ENCODE results near the gene CLEC17A. TPM values are rescaled to one million over a fixed set of nuclear protein-coding genes. Genes with fewer than 3 reads are reported as not detected.
"Not testable (repeated sequence)": the region's sequence is repeated elsewhere in the genome, so short reads cannot be mapped to it uniquely, and the experiment has no call there.

Gene CLEC17A
- total RNA-seq, 1 donor from 2014 or later, result not detected

DNA sequence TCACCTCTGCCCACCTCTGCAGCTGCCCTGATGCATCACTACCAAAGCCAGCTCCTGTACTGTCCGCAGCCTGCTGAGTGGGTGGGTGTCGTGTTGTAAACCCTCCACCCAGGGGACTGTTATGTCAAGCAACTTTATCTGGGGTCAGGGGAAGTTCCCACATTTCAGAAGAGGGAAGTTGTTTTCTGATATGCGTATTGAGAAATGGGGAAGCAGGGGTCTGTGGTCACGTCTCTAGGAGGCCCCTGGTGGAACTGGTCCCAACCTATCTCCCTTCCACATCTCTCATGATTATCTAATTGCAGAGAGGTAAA is 31.2 kb downstream of the CLEC17A start:
- Mint-ChIP-seq H3K9me3 (ENCODE audit: unreplicated experiment) (peaks cover 2% of the 10 kb centered on the region), H3K36me3 (ENCODE audit: unreplicated experiment) (peaks cover 7% of the 10 kb centered on the region), H3K4me3 (ENCODE audit: unreplicated experiment) (no peak overlapping the region), H3K27ac (ENCODE audit: unreplicated experiment) (no peak overlapping the region), H3K4me1 (ENCODE audit: low read depth, unreplicated experiment) (no peaks in the 10 kb centered on the region), H3K27me3 (ENCODE audit: unreplicated experiment) (no peaks in the 10 kb centered on the region)
- no peak for DNase-seq
- TF ChIP-seq, protein P1, sequence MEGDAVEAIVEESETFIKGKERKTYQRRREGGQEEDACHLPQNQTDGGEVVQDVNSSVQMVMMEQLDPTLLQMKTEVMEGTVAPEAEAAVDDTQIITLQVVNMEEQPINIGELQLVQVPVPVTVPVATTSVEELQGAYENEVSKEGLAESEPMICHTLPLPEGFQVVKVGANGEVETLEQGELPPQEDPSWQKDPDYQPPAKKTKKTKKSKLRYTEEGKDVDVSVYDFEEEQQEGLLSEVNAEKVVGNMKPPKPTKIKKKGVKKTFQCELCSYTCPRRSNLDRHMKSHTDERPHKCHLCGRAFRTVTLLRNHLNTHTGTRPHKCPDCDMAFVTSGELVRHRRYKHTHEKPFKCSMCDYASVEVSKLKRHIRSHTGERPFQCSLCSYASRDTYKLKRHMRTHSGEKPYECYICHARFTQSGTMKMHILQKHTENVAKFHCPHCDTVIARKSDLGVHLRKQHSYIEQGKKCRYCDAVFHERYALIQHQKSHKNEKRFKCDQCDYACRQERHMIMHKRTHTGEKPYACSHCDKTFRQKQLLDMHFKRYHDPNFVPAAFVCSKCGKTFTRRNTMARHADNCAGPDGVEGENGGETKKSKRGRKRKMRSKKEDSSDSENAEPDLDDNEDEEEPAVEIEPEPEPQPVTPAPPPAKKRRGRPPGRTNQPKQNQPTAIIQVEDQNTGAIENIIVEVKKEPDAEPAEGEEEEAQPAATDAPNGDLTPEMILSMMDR (IDR thresholded peaks at IDR 0.05; ENCODE audit: partially characterized antibody, unreplicated experiment), result no peak

DNA sequence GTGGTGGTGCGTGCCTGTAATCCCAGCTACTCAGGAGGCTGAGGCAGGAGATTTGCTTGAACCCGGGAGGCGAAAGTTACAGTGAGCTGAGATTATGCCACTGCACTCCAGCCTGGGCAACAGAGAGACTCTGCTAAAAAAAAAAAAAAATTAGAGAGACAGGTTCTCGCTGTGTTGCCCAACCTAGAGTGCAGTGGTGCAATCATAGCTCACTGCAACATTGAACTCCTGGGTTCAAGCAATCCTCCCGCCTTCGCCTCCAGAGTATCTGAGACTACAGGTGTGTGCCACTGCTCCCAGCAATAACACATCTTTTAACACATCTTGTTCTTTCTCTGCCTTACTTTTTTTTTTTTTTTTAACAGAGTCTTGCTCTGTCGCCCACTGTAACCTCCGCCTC is 32.7 kb downstream of the CLEC17A start:
- Mint-ChIP-seq H3K27me3 (ENCODE audit: unreplicated experiment) (no peaks in the 10 kb centered on the region), H3K4me1 (ENCODE audit: low read depth, unreplicated experiment) (no peaks in the 10 kb centered on the region), H3K36me3 (ENCODE audit: unreplicated experiment) (peaks cover 7% of the 10 kb centered on the region), H3K4me3 (ENCODE audit: unreplicated experiment) (no peak overlapping the region), H3K27ac (ENCODE audit: unreplicated experiment) (no peak overlapping the region), H3K9me3 (ENCODE audit: unreplicated experiment) (peaks cover 2% of the 10 kb centered on the region)
- TF ChIP-seq, protein P1 (IDR thresholded peaks at IDR 0.05; ENCODE audit: partially characterized antibody, unreplicated experiment), result no peak
- DNase-seq, result no peak

DNA sequence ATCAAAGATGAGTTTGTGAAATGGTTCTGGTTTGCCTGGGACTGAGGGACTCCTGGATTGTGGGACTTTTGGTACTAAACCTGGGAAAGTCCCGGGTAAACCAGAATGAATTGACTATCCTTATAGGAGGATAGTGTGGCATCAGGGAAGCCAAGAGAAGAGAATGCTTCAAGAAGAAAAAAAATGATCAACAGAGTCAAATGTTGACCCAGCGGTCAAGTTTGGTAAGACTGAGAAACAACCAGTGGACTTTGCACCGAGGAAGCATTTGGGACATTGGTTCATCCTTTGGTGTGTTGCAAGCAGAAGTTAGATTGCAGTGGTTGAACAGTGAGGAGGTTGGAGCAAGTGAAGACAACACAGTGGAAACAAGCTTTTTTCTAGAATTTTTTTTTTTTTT is 33.5 kb downstream of the CLEC17A start:
- H3K9me3 Mint-ChIP-seq (ENCODE audit: unreplicated experiment), result peaks cover 2% of the 10 kb centered on the region
- peaks cover 7% of the 10 kb centered on the region for H3K36me3 Mint-ChIP-seq (ENCODE audit: unreplicated experiment)
- no peaks in the 10 kb centered on the region for H3K27me3 Mint-ChIP-seq (ENCODE audit: unreplicated experiment)
- no peak overlapping the region for H3K27ac Mint-ChIP-seq (ENCODE audit: unreplicated experiment)
- H3K4me1 Mint-ChIP-seq (ENCODE audit: low read depth, unreplicated experiment), result no peaks in the 10 kb centered on the region
- no peak overlapping the region for H3K4me3 Mint-ChIP-seq (ENCODE audit: unreplicated experiment)
- TF ChIP-seq, protein P1 (IDR thresholded peaks at IDR 0.05; ENCODE audit: partially characterized antibody, unreplicated experiment), result no peak
- no peak for DNase-seq

DNA sequence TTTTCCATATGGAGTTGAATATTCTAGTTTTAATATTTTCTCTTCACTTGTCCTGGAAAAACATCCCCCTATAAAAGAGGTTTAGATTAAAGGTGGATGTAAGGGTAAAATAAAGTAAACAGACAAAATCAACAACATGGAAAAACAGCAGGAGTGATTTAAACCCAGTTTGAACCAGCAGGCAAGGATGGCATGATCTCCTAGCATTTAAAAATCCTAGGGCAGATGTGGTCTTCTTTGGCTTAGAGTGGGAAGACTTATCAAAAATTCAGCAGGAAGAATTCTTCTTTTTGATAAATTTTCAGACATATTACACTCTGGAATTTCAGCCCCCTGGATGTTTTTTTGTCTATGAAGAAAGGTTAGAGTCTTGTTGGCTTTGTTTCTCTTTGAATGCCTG is 36.5 kb downstream of the CLEC17A start:
- Mint-ChIP-seq H3K4me1 (ENCODE audit: low read depth, unreplicated experiment) (no peaks in the 10 kb centered on the region), H3K9me3 (ENCODE audit: unreplicated experiment) (peaks cover 2% of the 10 kb centered on the region), H3K4me3 (ENCODE audit: unreplicated experiment) (no peak overlapping the region), H3K36me3 (ENCODE audit: unreplicated experiment) (peaks cover 7% of the 10 kb centered on the region), H3K27ac (ENCODE audit: unreplicated experiment) (no peak overlapping the region), H3K27me3 (ENCODE audit: unreplicated experiment) (no peaks in the 10 kb centered on the region)
- no peak for DNase-seq
- TF ChIP-seq, protein P1 (IDR thresholded peaks at IDR 0.05; ENCODE audit: partially characterized antibody, unreplicated experiment), result no peak

DNA sequence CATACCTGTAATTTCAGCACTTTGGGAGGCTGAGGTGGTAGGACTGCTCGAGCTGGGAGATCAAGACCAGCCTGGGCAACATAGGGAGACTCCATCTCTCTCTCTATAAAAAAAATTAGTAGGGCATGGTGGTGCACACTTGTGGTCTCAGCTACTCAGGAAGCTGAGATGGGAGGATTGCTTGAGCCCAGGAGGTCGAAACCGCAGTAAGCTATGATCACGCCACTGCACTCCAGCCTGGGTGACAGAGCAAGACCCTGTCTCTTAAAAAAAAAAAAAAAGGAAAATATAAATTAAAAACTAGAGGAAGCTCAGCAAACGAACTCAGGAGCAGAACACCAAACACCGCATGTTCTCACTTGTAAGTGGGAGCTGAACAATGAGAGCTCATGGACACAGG is 41.6 kb downstream of the CLEC17A start:
- not testable (repeated sequence) for H3K36me3 Mint-ChIP-seq (ENCODE audit: unreplicated experiment); H3K27me3 Mint-ChIP-seq (ENCODE audit: unreplicated experiment); H3K9me3 Mint-ChIP-seq (ENCODE audit: unreplicated experiment); DNase-seq; H3K27ac Mint-ChIP-seq (ENCODE audit: unreplicated experiment); H3K4me1 Mint-ChIP-seq (ENCODE audit: low read depth, unreplicated experiment); H3K4me3 Mint-ChIP-seq (ENCODE audit: unreplicated experiment)

DNA sequence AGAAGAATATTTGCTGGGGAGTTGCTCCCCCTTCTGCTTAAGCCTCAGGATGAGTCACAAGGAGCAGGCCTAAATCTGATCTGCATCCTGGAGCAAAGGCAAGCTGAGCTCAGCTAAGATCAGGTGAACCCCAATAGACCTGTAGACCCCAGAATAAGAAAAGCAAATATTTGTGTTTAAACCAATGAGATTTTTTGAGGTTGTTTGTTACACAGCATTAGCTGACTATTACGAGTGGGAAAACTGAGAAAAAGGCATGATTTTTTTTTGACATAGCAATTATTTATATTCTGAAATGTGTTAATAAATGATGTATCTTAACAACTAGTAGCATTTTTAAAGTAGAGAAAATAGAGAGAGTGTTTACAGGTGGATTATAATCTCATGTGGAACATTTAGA is 46.7 kb downstream of the CLEC17A start:
- no peaks in the 10 kb centered on the region for H3K9me3 Mint-ChIP-seq (ENCODE audit: unreplicated experiment)
- no peak overlapping the region for H3K4me3 Mint-ChIP-seq (ENCODE audit: unreplicated experiment)
- TF ChIP-seq, protein P1 (IDR thresholded peaks at IDR 0.05; ENCODE audit: partially characterized antibody, unreplicated experiment), result no peak
- peaks cover 2% of the 10 kb centered on the region for H3K27me3 Mint-ChIP-seq (ENCODE audit: unreplicated experiment)
- H3K36me3 Mint-ChIP-seq (ENCODE audit: unreplicated experiment), result peaks cover 4% of the 10 kb centered on the region
- no peaks in the 10 kb centered on the region for H3K4me1 Mint-ChIP-seq (ENCODE audit: low read depth, unreplicated experiment)
- H3K27ac Mint-ChIP-seq (ENCODE audit: unreplicated experiment), result no peak overlapping the region
- no peak for DNase-seq
